ENCODE measurements around the gene MAOB. TPM values are rescaled to one million over a fixed set of nuclear protein-coding genes. Genes with fewer than 3 reads are reported as not detected.

The MAOB gene
- total RNA-seq, 1 experiment from 2014 or later: 0.34 TPM

DNA sequence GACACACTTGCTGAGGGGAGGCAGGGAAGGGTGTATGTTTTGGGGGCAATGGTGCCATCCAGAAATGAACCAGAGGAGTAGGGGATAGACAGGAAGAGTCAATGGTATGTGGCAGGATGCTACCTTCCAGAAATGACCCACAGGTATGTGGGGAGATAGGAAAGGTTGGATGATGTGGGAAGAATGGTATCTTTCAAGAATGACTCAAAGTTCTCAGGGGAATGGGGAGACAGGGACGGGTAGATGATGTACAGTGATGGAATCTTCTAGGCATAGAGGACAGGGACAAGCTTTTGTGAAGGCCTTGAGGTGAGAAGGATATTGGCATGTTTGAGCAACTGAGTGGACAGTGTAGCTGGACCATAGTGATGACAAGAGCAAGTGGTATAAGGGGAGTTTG, 161.3 kb downstream of the MAOB start:
- no peaks in the 10 kb centered on the region for H3K27me3 ChIP-seq (replicated peaks; ENCODE audit: control insufficient read depth, insufficient read depth, low read length)
- no peak for DNase-seq
- intact Hi-C loops (cut with micrococcal nuclease; ENCODE audit: unreplicated experiment): no loop called here
- H3K9me3 ChIP-seq: no peaks in the 10 kb centered on the region
- H3K4me3 ChIP-seq (ENCODE audit: low read depth, low read length): no peak overlapping the region
- H3K4me1 Mint-ChIP-seq (ENCODE audit: low read depth, unreplicated experiment): peaks cover 6% of the 10 kb centered on the region
- H3K36me3 ChIP-seq (ENCODE audit: control insufficient read depth, insufficient read depth, low read length): no peaks in the 10 kb centered on the region
- ChIA-PET CTCF (no interaction called here), POLR2A (no interaction called here)
- no peaks in the 10 kb centered on the region for H3K9me3 Mint-ChIP-seq (ENCODE audit: unreplicated experiment)
- H3K27me3 Mint-ChIP-seq (ENCODE audit: insufficient read depth, unreplicated experiment): no peaks in the 10 kb centered on the region
- TF ChIP-seq, protein P1, sequence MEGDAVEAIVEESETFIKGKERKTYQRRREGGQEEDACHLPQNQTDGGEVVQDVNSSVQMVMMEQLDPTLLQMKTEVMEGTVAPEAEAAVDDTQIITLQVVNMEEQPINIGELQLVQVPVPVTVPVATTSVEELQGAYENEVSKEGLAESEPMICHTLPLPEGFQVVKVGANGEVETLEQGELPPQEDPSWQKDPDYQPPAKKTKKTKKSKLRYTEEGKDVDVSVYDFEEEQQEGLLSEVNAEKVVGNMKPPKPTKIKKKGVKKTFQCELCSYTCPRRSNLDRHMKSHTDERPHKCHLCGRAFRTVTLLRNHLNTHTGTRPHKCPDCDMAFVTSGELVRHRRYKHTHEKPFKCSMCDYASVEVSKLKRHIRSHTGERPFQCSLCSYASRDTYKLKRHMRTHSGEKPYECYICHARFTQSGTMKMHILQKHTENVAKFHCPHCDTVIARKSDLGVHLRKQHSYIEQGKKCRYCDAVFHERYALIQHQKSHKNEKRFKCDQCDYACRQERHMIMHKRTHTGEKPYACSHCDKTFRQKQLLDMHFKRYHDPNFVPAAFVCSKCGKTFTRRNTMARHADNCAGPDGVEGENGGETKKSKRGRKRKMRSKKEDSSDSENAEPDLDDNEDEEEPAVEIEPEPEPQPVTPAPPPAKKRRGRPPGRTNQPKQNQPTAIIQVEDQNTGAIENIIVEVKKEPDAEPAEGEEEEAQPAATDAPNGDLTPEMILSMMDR (IDR thresholded peaks at IDR 0.05; ENCODE audit: insufficient read depth in 1 of 2, low read depth in 1 of 2, low read length in 1 of 2, severe bottlenecking in 1 of 2, unreplicated experiment in 1 of 2): no peak
- H3K4me1 ChIP-seq: no peaks in the 10 kb centered on the region
- no peak overlapping the region for H3K4me3 Mint-ChIP-seq (ENCODE audit: unreplicated experiment)
- H3K27ac Mint-ChIP-seq (ENCODE audit: unreplicated experiment): no peak overlapping the region
- no TSS peak for BruUV-seq (replicated peaks)
- no peaks in the 10 kb centered on the region for H3K36me3 Mint-ChIP-seq (ENCODE audit: insufficient read depth, unreplicated experiment)

- Mint-ChIP-seq H3K4me3 (ENCODE audit: unreplicated experiment) (no peak overlapping the region), H3K4me1 (ENCODE audit: low read depth, unreplicated experiment) (peaks cover under 1% of the 10 kb centered on the region), H3K36me3 (ENCODE audit: insufficient read depth, unreplicated experiment) (no peaks in the 10 kb centered on the region), H3K27me3 (ENCODE audit: insufficient read depth, unreplicated experiment) (no peaks in the 10 kb centered on the region), H3K9me3 (ENCODE audit: unreplicated experiment) (no peaks in the 10 kb centered on the region), H3K27ac (ENCODE audit: unreplicated experiment) (no peak overlapping the region)
- Histone ChIP-seq H3K27me3 (replicated peaks; ENCODE audit: control insufficient read depth, insufficient read depth, low read length) (no peaks in the 10 kb centered on the region), H3K9me3 (no peaks in the 10 kb centered on the region), H3K4me3 (ENCODE audit: low read depth, low read length) (no peak overlapping the region), H3K36me3 (ENCODE audit: control insufficient read depth, insufficient read depth, low read length) (no peaks in the 10 kb centered on the region), H3K4me1 (no peaks in the 10 kb centered on the region)
- ChIA-PET POLR2A (no interaction called here), CTCF (no interaction called here)
- intact Hi-C loops (cut with micrococcal nuclease; ENCODE audit: unreplicated experiment): no loop called here
- no TSS peak for BruUV-seq (replicated peaks)
- DNase-seq: no peak
- TF ChIP-seq, protein P1 (IDR thresholded peaks at IDR 0.05; ENCODE audit: insufficient read depth in 1 of 2, low read depth in 1 of 2, low read length in 1 of 2, severe bottlenecking in 1 of 2, unreplicated experiment in 1 of 2): no peak
These were observed 162.2 kb downstream of the MAOB start for GRCh38 chrX:43720082-43720481.

DNA sequence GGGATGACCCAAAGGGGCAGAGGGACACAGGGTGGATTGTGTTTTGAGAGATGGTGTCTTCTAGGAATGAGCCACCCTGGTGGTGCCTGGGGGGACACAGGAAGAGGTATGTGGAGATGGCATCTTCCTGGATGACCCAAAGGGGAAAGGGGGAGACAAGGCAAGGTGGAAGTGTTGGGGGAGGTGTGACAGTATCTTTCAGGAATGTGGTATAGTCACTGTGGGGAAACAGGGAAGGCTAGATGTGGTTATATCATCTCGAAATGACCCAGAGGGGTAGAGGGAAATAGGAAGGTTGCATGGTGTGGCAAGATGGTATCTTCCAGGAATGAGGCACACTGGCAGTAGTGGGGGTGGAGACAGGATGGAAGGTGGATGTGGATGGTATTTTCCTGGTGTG, 163.3 kb downstream of the MAOB start:
- intact Hi-C loops (cut with micrococcal nuclease; ENCODE audit: unreplicated experiment): no loop called here
- no peaks in the 10 kb centered on the region for H3K36me3 Mint-ChIP-seq (ENCODE audit: insufficient read depth, unreplicated experiment)
- H3K4me3 ChIP-seq (ENCODE audit: low read depth, low read length): no peak overlapping the region
- H3K27ac Mint-ChIP-seq (ENCODE audit: unreplicated experiment): no peak overlapping the region
- H3K9me3 ChIP-seq: no peaks in the 10 kb centered on the region
- TF ChIP-seq, protein P1 (IDR thresholded peaks at IDR 0.05; ENCODE audit: insufficient read depth in 1 of 2, low read depth in 1 of 2, low read length in 1 of 2, severe bottlenecking in 1 of 2, unreplicated experiment in 1 of 2): no peak
- H3K27me3 Mint-ChIP-seq (ENCODE audit: insufficient read depth, unreplicated experiment): no peaks in the 10 kb centered on the region
- POLR2A ChIA-PET: no interaction called here
- no peak for DNase-seq
- BruUV-seq (replicated peaks): no TSS peak
- CTCF ChIA-PET: no interaction called here
- H3K27me3 ChIP-seq (replicated peaks; ENCODE audit: control insufficient read depth, insufficient read depth, low read length): no peaks in the 10 kb centered on the region
- no peaks in the 10 kb centered on the region for H3K9me3 Mint-ChIP-seq (ENCODE audit: unreplicated experiment)
- H3K4me1 Mint-ChIP-seq (ENCODE audit: low read depth, unreplicated experiment): no peaks in the 10 kb centered on the region
- H3K4me1 ChIP-seq: no peaks in the 10 kb centered on the region
- H3K36me3 ChIP-seq (ENCODE audit: control insufficient read depth, insufficient read depth, low read length): no peaks in the 10 kb centered on the region
- H3K4me3 Mint-ChIP-seq (ENCODE audit: unreplicated experiment): no peak overlapping the region
